Ovary (tissue), 3 donors: Measurements from ENCODE around the gene SGPL1.

ENCODE experiments used
- POLR2A ChIP-seq: fragments of 450-650 bp; IDR thresholded peaks from one replicate; pipeline ENCODE4 v1.6.1; 2017; ENCODE audit warnings: antibody characterized with exemption, mild to moderate bottlenecking, moderate library complexity
- TF ChIP-seq, protein P1 (sequence below), 3 donors: fragments of 450-650 bp in 2 of 3; fragments of 200-600 bp in 1 of 3; IDR thresholded peaks; one replicate each; pipeline versions ENCODE4 v1.5.1 to v1.8.0; 2016 to 2022; ENCODE audit warnings: antibody characterized with exemption in 3 of 3, mild to moderate bottlenecking in 1 of 3
- donor health status: DM: no; HTN: no; CAD: no.

DNA sequence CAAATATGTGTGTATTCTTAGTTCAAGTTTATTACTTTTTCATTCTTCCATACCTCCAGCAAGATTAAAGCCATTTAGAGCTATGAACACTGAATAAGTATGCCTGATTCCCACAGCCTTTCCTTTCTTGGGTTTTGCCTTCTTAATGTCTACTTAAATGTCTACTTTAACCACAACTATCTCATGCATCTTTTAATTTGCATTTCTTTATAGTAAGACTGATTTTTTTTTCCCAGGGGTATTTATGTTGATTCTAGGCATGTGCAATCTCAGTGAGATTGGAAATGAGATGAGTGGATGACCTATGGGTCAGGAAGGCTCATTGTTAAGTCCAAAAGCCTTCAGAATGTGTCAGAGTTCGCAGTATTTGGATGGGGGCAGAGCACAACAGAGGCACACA, 69.0 kb downstream of the SGPL1 start:
- TF ChIP-seq POLR2A: no peak
- TF ChIP-seq, protein P1, sequence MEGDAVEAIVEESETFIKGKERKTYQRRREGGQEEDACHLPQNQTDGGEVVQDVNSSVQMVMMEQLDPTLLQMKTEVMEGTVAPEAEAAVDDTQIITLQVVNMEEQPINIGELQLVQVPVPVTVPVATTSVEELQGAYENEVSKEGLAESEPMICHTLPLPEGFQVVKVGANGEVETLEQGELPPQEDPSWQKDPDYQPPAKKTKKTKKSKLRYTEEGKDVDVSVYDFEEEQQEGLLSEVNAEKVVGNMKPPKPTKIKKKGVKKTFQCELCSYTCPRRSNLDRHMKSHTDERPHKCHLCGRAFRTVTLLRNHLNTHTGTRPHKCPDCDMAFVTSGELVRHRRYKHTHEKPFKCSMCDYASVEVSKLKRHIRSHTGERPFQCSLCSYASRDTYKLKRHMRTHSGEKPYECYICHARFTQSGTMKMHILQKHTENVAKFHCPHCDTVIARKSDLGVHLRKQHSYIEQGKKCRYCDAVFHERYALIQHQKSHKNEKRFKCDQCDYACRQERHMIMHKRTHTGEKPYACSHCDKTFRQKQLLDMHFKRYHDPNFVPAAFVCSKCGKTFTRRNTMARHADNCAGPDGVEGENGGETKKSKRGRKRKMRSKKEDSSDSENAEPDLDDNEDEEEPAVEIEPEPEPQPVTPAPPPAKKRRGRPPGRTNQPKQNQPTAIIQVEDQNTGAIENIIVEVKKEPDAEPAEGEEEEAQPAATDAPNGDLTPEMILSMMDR (IDR thresholded peaks at IDR 0.05): no peak
